Effector CD4-positive, alpha-beta T cell (primary cell): ENCODE data around the gene UCN3. TPM values are rescaled to one million over a fixed set of nuclear protein-coding genes. Genes with fewer than 3 reads are reported as not detected.

Source experiments
- DNase-seq: peaks from one replicate; pipeline ENCODE4 v3.0.0-alpha.2; 2020
- total RNA-seq: gene quantifications from one replicate; lab custom pipeline; 2026; lab: John Stamatoyannopoulos, UW

The UCN3 gene, protein sequence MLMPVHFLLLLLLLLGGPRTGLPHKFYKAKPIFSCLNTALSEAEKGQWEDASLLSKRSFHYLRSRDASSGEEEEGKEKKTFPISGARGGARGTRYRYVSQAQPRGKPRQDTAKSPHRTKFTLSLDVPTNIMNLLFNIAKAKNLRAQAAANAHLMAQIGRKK
- not detected for total RNA-seq

DNA sequence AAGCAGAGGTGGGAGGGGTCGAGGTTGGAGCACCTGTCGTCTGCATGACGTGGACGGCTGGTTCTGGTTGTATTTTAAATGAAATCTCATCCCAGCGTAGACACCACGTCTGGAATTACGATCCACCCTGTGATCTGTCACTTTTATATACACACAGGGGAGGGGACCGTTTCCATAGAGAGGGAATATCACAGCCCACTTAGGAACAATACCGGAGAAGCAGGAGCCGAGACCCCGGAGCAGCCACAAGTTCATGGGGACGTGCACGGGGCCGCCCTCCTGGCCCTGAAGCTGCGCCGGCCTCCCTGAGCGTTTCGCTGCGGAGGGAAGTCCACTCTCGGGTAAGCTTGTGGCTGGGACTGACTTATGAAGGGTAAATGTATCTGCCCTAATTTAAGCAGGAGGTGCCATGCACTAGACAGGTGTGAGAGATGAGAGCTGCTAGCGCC, at the start of gene UCN3:
TSS of gene UCN3 (plus strand) at position 77 of the 449 bp plus-strand sequence. CDS start 8,755 bp downstream, outside the sequence.
- no peak for DNase-seq

- peak; percentile 29 for DNase-seq
Measured at GRCh38 chr10:5317547-5318107, 47.1 kb upstream of the UCN3 start.

GRCh38 chr10:5318148-5318547, 46.6 kb upstream of the UCN3 start:
- DNase-seq: no peak

DNA sequence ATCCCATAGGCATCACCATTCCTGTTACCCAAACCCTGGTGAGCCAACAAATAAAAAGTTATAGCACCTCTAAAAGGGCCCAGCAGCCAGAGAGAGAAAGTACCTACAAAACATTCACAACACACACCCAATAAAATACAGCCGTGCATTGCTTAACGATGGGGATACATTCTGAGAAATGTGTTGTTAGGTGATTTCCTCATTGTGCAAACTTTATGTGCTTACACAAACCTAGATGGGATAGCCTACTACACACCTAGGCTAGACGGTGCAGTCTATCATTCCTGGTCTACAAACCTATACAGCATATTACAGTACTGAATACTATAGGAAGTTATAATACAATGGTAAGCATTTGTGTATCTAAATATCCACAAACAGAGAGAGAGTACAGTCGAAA, 44.9 kb upstream of the UCN3 start:
- no peak for DNase-seq

DNA sequence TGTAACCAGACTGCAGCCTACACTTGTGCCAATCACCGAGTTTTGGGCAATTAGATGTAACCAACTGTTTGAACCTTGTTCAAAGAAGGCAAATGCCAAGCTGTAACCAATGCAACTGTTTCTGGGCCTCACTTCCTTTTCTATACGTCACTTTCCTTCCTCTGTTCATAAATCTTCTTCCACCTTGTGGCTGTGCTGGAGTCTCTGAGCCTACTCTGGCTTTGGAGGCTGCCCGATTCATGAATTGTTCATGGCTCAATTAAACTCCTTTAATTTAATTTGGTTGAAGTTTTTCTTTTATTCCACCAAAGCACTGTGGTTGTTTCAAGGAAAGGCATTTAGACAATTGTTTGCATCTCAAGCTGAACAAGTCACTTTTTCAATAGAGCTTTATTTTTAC, 43.5 kb upstream of the UCN3 start:
- DNase-seq: no peak

DNA sequence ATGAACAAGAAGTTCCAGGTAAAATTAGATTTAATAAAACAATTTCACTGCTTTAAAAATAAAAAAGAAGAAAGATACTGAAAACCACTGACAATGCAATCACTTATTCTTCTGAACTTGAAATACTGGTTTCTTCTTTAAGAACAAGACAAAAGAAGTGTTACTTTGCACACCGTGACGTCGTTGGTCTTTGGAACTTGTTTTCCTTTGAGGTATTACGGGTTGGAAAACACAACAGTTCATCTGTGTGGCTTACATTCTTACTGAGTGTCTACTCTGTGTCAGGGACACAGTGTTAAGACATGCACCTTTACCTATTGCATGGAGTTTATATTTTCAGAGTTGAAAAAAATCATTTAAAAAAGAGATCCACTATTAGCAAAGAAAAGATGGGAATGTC, 41.3 kb upstream of the UCN3 start:
- DNase-seq: no peak

- no peak for DNase-seq
Measured at GRCh38 chr10:5325076-5325475, 39.7 kb upstream of the UCN3 start.

GRCh38 chr10:5334196-5334880, 30.4 kb upstream of the UCN3 start:
- DNase-seq: no peak

GRCh38 chr10:5338010-5338409, 26.8 kb upstream of the UCN3 start:
- DNase-seq: no peak

DNA sequence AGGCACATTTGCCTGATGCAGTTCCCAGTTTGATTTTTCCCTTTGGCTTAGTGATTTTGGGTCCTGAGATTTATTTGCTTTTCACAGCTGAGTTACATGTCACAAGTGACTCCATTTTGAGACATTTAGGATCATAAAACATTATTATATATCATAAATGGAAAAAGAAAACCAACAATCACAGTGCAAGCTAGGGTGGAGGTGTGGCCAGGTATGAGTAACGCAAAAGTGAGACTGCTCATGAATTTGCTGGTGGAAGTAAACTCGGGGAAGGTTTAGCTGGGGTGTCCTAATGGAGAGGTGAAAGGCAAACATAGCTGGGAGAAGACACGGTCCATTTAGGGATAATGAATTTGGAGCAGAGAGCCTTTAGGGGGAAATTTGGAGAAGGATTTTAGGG, 21.7 kb upstream of the UCN3 start:
- no peak for DNase-seq

DNA sequence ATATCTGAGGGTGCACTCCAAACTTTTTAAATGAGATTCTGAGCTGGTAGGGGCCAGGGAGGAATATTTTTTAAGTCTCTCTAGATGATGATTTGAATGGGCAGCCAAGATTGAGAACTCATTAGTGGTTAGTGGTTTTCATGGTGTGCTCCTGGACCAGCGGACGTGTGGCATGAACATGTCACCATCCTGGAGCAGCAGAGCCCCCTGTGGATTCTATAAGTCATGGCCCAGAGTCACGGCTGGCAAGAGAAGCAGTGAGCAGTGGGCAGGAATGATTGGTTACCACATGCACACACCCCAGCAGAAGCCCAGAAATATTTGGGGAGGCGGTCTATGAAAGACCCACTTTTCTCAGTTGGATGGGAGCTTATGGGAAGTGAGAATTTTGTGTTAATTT, 21.2 kb upstream of the UCN3 start:
- no peak for DNase-seq

- no peak for DNase-seq
Measured at GRCh38 chr10:5343979-5344378, 20.8 kb upstream of the UCN3 start.

- DNase-seq: no peak
Measured at GRCh38 chr10:5344746-5345145, 20.0 kb upstream of the UCN3 start.

GRCh38 chr10:5346881-5347280, 17.9 kb upstream of the UCN3 start:
- DNase-seq: no peak

DNA sequence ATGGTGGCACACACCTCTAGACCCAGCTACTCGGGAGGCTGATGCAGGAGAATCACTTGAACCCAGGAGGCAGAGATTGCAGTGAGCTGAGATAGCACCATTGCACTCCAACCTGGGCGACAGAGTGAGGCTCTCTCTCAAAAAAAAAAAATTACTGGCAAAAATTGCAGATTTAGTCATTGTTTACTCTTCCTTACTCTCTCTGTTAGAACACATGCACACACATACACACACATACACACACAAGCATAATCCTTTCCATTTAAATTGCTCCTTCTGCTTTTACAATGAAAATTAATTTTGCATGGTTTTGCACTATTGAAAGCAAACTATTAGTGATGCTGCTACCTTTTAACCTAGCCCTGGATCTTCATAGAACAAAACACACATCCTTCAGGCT, 15.4 kb upstream of the UCN3 start:
- DNase-seq: no peak

DNA sequence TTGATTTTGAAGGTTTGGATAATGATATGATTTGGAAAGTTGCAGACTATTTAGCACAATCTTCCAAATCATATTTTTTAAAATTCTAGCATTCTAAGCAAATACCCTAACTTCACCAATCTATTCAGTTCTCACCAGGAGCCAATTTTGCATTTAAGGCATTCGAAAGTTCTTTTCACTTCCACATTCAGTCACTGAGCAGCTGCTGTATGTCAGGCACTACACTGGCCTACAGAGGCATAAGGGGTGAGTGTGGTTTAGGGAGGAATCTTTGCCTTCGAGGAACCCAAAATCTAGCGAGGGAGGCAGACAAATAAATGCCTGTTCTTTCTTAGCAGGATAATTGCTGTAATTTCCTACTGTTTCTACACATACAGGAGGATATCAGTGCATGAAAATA, 10.7 kb upstream of the UCN3 start:
- no peak for DNase-seq

- DNase-seq: no peak
Measured at GRCh38 chr10:5355594-5356301, 9.0 kb upstream of the UCN3 start.

DNA sequence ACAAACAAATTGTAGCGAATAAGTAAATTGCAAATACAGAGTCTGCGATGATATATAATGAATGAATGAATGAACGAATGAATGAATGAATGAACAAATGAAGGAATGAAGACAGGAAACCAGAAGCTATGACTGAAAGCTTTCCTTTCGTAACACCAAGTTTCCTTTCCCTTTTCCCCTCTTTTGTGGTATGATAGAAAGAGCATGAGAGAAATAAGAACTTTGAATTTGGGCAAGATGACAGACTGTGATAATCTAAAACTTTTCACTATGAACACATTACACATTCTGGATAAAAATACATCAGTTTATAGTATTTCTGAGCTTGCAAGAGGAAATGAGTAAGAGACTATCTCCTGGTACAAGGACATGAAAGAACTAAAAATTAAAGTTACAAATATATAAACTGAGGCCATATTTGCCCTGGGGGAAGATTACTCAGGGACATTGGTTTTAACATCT, 8.4 kb upstream of the UCN3 start:
- no peak for DNase-seq

- DNase-seq: no peak
Measured at GRCh38 chr10:5360318-5360915, 4.3 kb upstream of the UCN3 start.

DNA sequence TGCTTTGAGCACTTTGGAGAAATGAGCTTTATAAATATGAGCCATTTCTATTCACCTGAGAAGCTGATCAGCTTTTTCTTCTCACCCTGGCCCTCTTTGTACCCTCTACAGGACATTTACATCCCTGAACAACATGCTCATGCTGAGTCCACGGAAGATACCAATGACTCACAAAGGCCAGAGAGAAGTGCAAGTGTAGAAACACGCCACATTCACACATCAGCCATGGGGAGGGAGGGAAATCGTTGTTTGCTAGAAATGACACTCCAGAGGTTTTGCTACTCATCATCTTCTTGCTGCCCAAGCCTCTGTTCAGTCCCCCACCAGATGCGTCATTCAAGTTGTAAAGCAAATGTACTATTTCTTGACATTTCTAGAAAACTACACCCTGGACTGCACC, 2.8 kb upstream of the UCN3 start:
- DNase-seq: no peak

DNA sequence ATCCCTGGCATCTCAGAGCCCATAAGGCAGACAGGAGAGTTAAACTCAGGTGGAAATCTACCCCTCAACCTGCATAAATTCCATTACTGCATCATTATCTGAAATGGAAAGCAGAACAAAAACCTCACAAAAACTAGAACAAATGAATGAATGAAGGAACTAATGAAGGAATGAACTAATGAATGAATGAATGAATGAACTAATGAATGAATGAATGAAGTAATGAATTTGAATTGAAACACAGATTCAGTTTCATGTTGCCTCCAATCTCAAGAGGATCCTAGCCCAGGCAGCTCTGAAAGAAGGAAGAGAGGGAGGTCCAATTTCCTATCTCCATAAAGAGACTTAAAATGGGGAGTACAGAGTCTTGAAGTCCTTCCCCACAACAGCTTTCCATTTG, 1.9 kb upstream of the UCN3 start:
- no peak for DNase-seq

DNA sequence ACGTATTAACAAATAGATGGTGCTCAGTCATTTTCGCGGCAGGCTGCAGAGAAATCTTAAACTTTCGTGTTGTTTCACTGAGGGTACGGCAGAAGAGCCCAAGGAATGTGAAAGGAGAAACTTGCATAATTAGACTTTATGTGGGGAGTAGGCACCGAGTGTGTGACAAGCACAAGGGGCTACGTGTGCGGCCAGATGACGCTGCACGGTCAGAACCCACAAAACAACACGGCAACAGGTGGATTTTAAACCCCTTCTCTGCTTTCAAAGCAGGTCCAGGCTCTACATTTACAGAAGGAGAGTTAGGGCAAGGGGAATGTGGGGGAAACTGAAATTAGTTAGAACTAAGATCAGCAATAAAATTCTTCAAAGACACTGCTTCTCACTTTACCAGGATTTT, 392 bp upstream of the UCN3 start:
- no peak for DNase-seq

- no peak for DNase-seq
Measured at GRCh38 chr10:5365928-5366327, 1.2 kb downstream of the UCN3 start.
